PFSK-1 (cell line): ENCODE results near the gene RNF214.
A peak's percentile ranks its signal among the peaks of the same experiment; 100 is the strongest.

ENCODE experiments used
- FOXP2 ChIP-seq: optimal IDR thresholded peaks from 2 replicates; pipeline ENCODE3; 2011; ENCODE audit warnings: borderline replicate concordance, control low read depth, inconsistent platforms; ENCODE audit not compliant: insufficient read depth; ENCODE audit errors: extremely low read length, extremely low read depth
- POLR2AphosphoS5 ChIP-seq: IDR thresholded peaks from 2 replicates; pipeline ENCODE4 v1.6.1; 2012; ENCODE audit warnings: low read depth, mild to moderate bottlenecking, control low read depth, low read length, moderate library complexity
- REST ChIP-seq, 2 experiments: IDR thresholded peaks; 2 replicates each; pipeline versions ENCODE4 v1.6.1 to v1.8.0; 2011 to 2012; ENCODE audit warnings: low read depth in 2 of 2, low read length in 2 of 2, control low read depth in 1 of 2, inconsistent platforms in 1 of 2, mild to moderate bottlenecking in 1 of 2, moderate library complexity in 1 of 2; ENCODE audit not compliant: insufficient read depth in 1 of 2
- SIN3A ChIP-seq: IDR thresholded peaks from 2 replicates; pipeline ENCODE4 v1.6.1; 2012; ENCODE audit warnings: mild to moderate bottlenecking, low read length, moderate library complexity, borderline replicate concordance; ENCODE audit not compliant: insufficient read depth
- TAF1 ChIP-seq: IDR thresholded peaks from 2 replicates; pipeline ENCODE4 v1.6.1; 2012; ENCODE audit warnings: low read length, control low read depth, borderline replicate concordance; ENCODE audit not compliant: insufficient read depth

- no peak for TF ChIP-seq FOXP2
- TF ChIP-seq TAF1: no peak
- 0 out of 2 replicates have a peak, but pooled peaks have one; percentile 4 for TF ChIP-seq POLR2AphosphoS5
- TF ChIP-seq REST (IDR thresholded peaks at IDR 0.05; ENCODE audit: insufficient read depth in 1 of 2, low read depth in 2 of 2, low read length in 2 of 2): no peak
- TF ChIP-seq SIN3A: no peak
These were observed 96.0 kb downstream of the RNF214 start for GRCh38 chr11:117328375-117329010.
